ENCODE data around the gene BCLAF1. TPM values are rescaled to one million over a fixed set of nuclear protein-coding genes. Genes with fewer than 3 reads are reported as not detected.

BCLAF1 gene
- total and polyA plus RNA-seq, 9 of the 15 experiments (the other 6 are each of a cell fraction or from before 2014, with no cell fraction given), result 65.4 to 286 (median 165) TPM

GRCh38 chr6:136249811-136250685 lies 39.6 kb downstream of the BCLAF1 start, which contains the start of gene MTFR2 (continued):
- TF ChIP-seq, protein P1, sequence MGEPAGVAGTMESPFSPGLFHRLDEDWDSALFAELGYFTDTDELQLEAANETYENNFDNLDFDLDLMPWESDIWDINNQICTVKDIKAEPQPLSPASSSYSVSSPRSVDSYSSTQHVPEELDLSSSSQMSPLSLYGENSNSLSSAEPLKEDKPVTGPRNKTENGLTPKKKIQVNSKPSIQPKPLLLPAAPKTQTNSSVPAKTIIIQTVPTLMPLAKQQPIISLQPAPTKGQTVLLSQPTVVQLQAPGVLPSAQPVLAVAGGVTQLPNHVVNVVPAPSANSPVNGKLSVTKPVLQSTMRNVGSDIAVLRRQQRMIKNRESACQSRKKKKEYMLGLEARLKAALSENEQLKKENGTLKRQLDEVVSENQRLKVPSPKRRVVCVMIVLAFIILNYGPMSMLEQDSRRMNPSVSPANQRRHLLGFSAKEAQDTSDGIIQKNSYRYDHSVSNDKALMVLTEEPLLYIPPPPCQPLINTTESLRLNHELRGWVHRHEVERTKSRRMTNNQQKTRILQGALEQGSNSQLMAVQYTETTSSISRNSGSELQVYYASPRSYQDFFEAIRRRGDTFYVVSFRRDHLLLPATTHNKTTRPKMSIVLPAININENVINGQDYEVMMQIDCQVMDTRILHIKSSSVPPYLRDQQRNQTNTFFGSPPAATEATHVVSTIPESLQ (CRISPR knock-in tag; IDR thresholded peaks at IDR 0.05), result no peak; the same call in 1 of the 2 replicates
- TF ChIP-seq NFYB (IDR thresholded peaks at IDR 0.05; ENCODE audit: extremely low read depth, insufficient read length) (peak; percentile 98), CHCHD3 (CRISPR knock-in tag; IDR thresholded peaks at IDR 0.05) (0 out of 2 replicates have a peak, but pooled peaks have one; percentile 37), NR1H2 (CRISPR knock-in tag; IDR thresholded peaks at IDR 0.05) (no peak), ILK (tag; IDR thresholded peaks at IDR 0.05; ENCODE audit: borderline replicate concordance, low read depth) (no peak), TEAD4 (IDR thresholded peaks at IDR 0.05; ENCODE audit: low read length) (peak; percentile 69; the same call in 1 of the 2 replicates), TEAD4 (CRISPR knock-in tag; IDR thresholded peaks at IDR 0.05; ENCODE audit: borderline replicate concordance) (no peak), AFF1 (IDR thresholded peaks at IDR 0.05; ENCODE audit: low read depth in 1 of 2, partially characterized antibody in 2 of 2) (peak in 1 of 2 experiments; percentile 80), RBM25 (IDR thresholded peaks at IDR 0.05; ENCODE audit: low read depth, low read length, severe bottlenecking) (peak; percentile 97), BRD4 (IDR thresholded peaks at IDR 0.05) (0 out of 2 replicates have a peak, but pooled peaks have one; percentile 50), ZNF239 (CRISPR knock-in tag; IDR thresholded peaks at IDR 0.05) (no peak), NBN (IDR thresholded peaks at IDR 0.05; ENCODE audit: low read depth) (peak; percentile 50; the same call in 1 of the 2 replicates), HLTF (IDR thresholded peaks at IDR 0.05) (no peak; the same call in 1 of the 2 replicates), MTA3 (IDR thresholded peaks at IDR 0.05; ENCODE audit: borderline replicate concordance) (peak; percentile 97), EP300 (IDR thresholded peaks at IDR 0.05; ENCODE audit: low read length) (peak; percentile 45), RFX7 (CRISPR knock-in tag; IDR thresholded peaks at IDR 0.05) (no peak), ZNF655 (CRISPR knock-in tag; IDR thresholded peaks at IDR 0.05) (no peak), PPARD (CRISPR knock-in tag; IDR thresholded peaks at IDR 0.05) (no peak)
- TF ChIP-seq, protein P2, sequence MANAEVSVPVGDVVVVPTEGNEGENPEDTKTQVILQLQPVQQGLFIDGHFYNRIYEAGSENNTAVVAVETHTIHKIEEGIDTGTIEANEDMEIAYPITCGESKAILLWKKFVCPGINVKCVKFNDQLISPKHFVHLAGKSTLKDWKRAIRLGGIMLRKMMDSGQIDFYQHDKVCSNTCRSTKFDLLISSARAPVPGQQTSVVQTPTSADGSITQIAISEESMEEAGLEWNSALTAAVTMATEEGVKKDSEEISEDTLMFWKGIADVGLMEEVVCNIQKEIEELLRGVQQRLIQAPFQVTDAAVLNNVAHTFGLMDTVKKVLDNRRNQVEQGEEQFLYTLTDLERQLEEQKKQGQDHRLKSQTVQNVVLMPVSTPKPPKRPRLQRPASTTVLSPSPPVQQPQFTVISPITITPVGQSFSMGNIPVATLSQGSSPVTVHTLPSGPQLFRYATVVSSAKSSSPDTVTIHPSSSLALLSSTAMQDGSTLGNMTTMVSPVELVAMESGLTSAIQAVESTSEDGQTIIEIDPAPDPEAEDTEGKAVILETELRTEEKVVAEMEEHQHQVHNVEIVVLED (CRISPR knock-in tag; IDR thresholded peaks at IDR 0.05), result peak; percentile 40
